K562 (cell line): ENCODE data around the gene CSTPP1. TPM values are rescaled to one million over a fixed set of nuclear protein-coding genes. Genes with fewer than 3 reads are reported as not detected.

Experiments used
- ATAC-seq: fragments of 200-7000 bp; cut with Tn5 transposase; 3 replicates; pipeline ENCODE4 v1.9.1; 2020; ENCODE audit warnings: moderate library complexity
- BruUV-seq: library from RNA; stranded (reverse); fragments of 400-500 nt; replicated peaks from 2 replicates; lab custom pipeline; 2021; lab: Mats Ljungman, UMichigan
- CTCF ChIA-PET: fragments of 300-600 bp; formaldehyde crosslinking; extraction: SDS; loops from one replicate; lab custom pipeline; 2021; ENCODE audit warnings: low intra/inter-chr PET ratio; lab: Yijun Ruan, JAX
- POLR2A ChIA-PET: fragments of 300-600, 350-650 bp; sonication (Branson Sonifier 250); formaldehyde crosslinking; extraction: SDS; loops from one replicate; lab custom pipeline; 2021; ENCODE audit warnings: antibody characterized with exemption, inconsistent platforms; lab: Yijun Ruan, JAX
- DNase-seq, 4 experiments: peaks; one replicate each; pipeline versions ENCODE4 v3.0.0 to v3.0.0-alpha.2; 2011 to 2018; ENCODE audit warnings: low spot score in 3 of 4, mixed read lengths in 3 of 4; ENCODE audit errors: extremely low read depth in 1 of 4
- FAIRE-seq: peaks from 2 replicates; lab custom pipeline; 2011; peaks lifted over from hg19 to GRCh38; lab: Jason Lieb, UNC
- H2AFZ ChIP-seq: 2 replicates; pipeline ENCODE4 v1.6.0; 2011; ENCODE audit warnings: low read depth, low read length, control low read depth, inconsistent platforms
- H3K27ac ChIP-seq: fragments of 200-600 bp; 3 replicates; pipeline ENCODE4 v1.8.0; 2011; ENCODE audit warnings: low read depth, mild to moderate bottlenecking, control low read depth, inconsistent platforms, low read length, moderate library complexity, mixed read lengths; ENCODE audit errors: extremely low read depth
- H3K27me3 ChIP-seq, 2 experiments: fragments of 300-600 bp in 1 of 2; 2 replicates in 1 of 2; 3 replicates in 1 of 2; pipeline versions ENCODE4 v1.6.0 to v1.8.0; 2011; ENCODE audit warnings: inconsistent platforms in 2 of 2, low read length in 2 of 2, mild to moderate bottlenecking in 1 of 2, mixed read lengths in 1 of 2, moderate library complexity in 1 of 2; ENCODE audit not compliant: control insufficient read depth in 2 of 2, insufficient read depth in 2 of 2
- H3K36me3 ChIP-seq: fragments of 300-600 bp; 3 replicates; pipeline ENCODE4 v1.8.0; 2011; ENCODE audit warnings: mild to moderate bottlenecking, low read length, inconsistent platforms; ENCODE audit not compliant: control insufficient read depth, insufficient read depth
- H3K4me1 ChIP-seq, 2 experiments: fragments of 200-600 bp in 1 of 2; replicated peaks in 1 of 2; 2 replicates in 1 of 2; 3 replicates in 1 of 2; pipeline versions ENCODE4 v1.5.1 to v1.8.0; 2011; ENCODE audit warnings: inconsistent platforms in 2 of 2, low read length in 2 of 2, mild to moderate bottlenecking in 1 of 2, mixed read lengths in 1 of 2, moderate library complexity in 1 of 2; ENCODE audit not compliant: control insufficient read depth in 2 of 2, insufficient read depth in 2 of 2
- H3K4me2 ChIP-seq: 2 replicates; pipeline ENCODE4 v1.6.1; 2011; ENCODE audit warnings: low read length, control low read depth, inconsistent platforms, mixed read lengths; ENCODE audit not compliant: insufficient read depth
- H3K4me3 ChIP-seq: fragments of 200-600 bp; sonication (generic), shearing (Covaris generic); 2 replicates; pipeline ENCODE4 v1.5.1; 2016; ENCODE audit warnings: control low read depth, inconsistent platforms
- H3K79me2 ChIP-seq: fragments of 200-600 bp; 3 replicates; pipeline ENCODE4 v1.8.0; 2011; ENCODE audit warnings: low read length, inconsistent platforms; ENCODE audit not compliant: control insufficient read depth, insufficient read depth
- H3K9ac ChIP-seq, 2 experiments: 2 replicates each; pipeline versions ENCODE4 v1.6.0 to v1.6.1; 2011; ENCODE audit warnings: low read depth in 2 of 2, low read length in 2 of 2, control low read depth in 1 of 2, inconsistent platforms in 1 of 2, mild to moderate bottlenecking in 1 of 2, mixed read lengths in 1 of 2; ENCODE audit not compliant: insufficient read depth in 1 of 2
- H3K9me1 ChIP-seq: one replicate; pipeline ENCODE4 v1.6.0; 2011; ENCODE audit warnings: inconsistent platforms, mild to moderate bottlenecking, low read length, moderate library complexity; ENCODE audit not compliant: control insufficient read depth, insufficient read depth
- H3K9me3 ChIP-seq: replicated peaks from 2 replicates; pipeline ENCODE4 v1.5.1; 2011; ENCODE audit warnings: low read depth, low read length, inconsistent platforms; ENCODE audit not compliant: control insufficient read depth, insufficient read depth
- H4K20me1 ChIP-seq: replicated peaks from 2 replicates; pipeline ENCODE4 v1.6.1; 2011; ENCODE audit warnings: low read length, inconsistent platforms, mixed read lengths; ENCODE audit not compliant: control insufficient read depth, insufficient read depth
- ADNP ChIP-seq: fragments of 200-800 bp; sonication (Bioruptor generic); IDR thresholded peaks from 2 replicates; pipeline ENCODE4 v1.6.1; 2016; ENCODE audit warnings: missing genetic modification characterization, missing compliant biosample characterization
- ARNT ChIP-seq, 2 experiments: fragments of 450-650 bp; IDR thresholded peaks; 2 replicates each; pipeline ENCODE4 v1.6.1; 2016; ENCODE audit warnings: mild to moderate bottlenecking in 1 of 2
- CBFA2T2 ChIP-seq: fragments of 450-650 bp; conservative IDR thresholded peaks from 2 replicates; pipeline ENCODE4 v1.6.1; 2017; ENCODE audit warnings: mild to moderate bottlenecking
- E2F3 ChIP-seq: fragments of 250-450 bp; sonication (Bioruptor Pico); IDR thresholded peaks from 2 replicates; pipeline ENCODE4 v1.4.0; 2020; ENCODE audit warnings: mild to moderate bottlenecking
- ERF ChIP-seq: fragments of 450-650 bp; formaldehyde crosslinking; IDR thresholded peaks from 2 replicates; pipeline ENCODE4 v1.4.0; 2020; ENCODE audit warnings: mild to moderate bottlenecking, mixed read lengths
- IRF1 ChIP-seq: sonication (generic); formaldehyde crosslinking; IDR thresholded peaks from 2 replicates; pipeline ENCODE4 v1.8.0; 2022; ENCODE audit warnings: missing genetic modification reagents, mild to moderate bottlenecking, borderline replicate concordance
- SIN3B ChIP-seq: fragments of 450-650 bp; IDR thresholded peaks from 2 replicates; pipeline ENCODE4 v1.6.1; 2017; ENCODE audit warnings: low read depth, mild to moderate bottlenecking, moderate library complexity
- TRIM24 ChIP-seq, 2 experiments: fragments of 450-650 bp; IDR thresholded peaks; 2 replicates each; pipeline ENCODE4 v1.6.1; 2016
- UBTF ChIP-seq, 2 experiments: IDR thresholded peaks; 2 replicates each; pipeline ENCODE4 v1.6.1; 2012; ENCODE audit warnings: improper control_type of control experiment in 2 of 2, low read depth in 2 of 2, low read length in 2 of 2, borderline replicate concordance in 1 of 2
- ZMIZ1 ChIP-seq, 2 experiments: fragments of 150-350 bp in 1 of 2; IDR thresholded peaks; 2 replicates each; pipeline ENCODE4 v1.6.1; 2012 to 2016; ENCODE audit warnings: low read depth in 2 of 2, low read length in 2 of 2, mild to moderate bottlenecking in 1 of 2, moderate library complexity in 1 of 2
- ZNF12 ChIP-seq: sonication (generic); formaldehyde crosslinking; IDR thresholded peaks from 2 replicates; pipeline ENCODE4 v1.4.0; 2020; ENCODE audit warnings: mild to moderate bottlenecking, missing genetic modification reagents
- ZNF224 ChIP-seq: sonication (generic); formaldehyde crosslinking; IDR thresholded peaks from 2 replicates; pipeline ENCODE4 v1.8.0; 2022; ENCODE audit warnings: mild to moderate bottlenecking, missing genetic modification reagents
- ZNF586 ChIP-seq: fragments of 450-650 bp; formaldehyde crosslinking; conservative IDR thresholded peaks from 2 replicates; pipeline ENCODE4 v1.4.0; 2020; ENCODE audit warnings: mild to moderate bottlenecking, moderate library complexity
- WGBS: fragments of 100-300 bp; shearing (Covaris generic); methylation state at CpG from one replicate; pipeline ENCODE4 v1.1.6; 2016; ENCODE audit warnings: low coverage, mixed read lengths; ENCODE audit not compliant: insufficient coverage; ENCODE audit errors: missing lambda C conversion rate; 5-methylcytosine and 5-hydroxymethylcytosine counted together
- in situ Hi-C: fragments of 300-500 bp; cut with MboI; formaldehyde crosslinking; loops from 4 replicates; pipeline ENCODE4 v1.15.0; 2018; ENCODE audit warnings: inconsistent platforms, mixed read lengths
- intact Hi-C: fragments of 100-400 bp; cut with micrococcal nuclease; formaldehyde crosslinking; loops from 2 replicates; pipeline ENCODE4 v1.14.2; 2022
- polyA plus RNA-seq, 8 experiments: library from polyadenylated mRNA; depleted of rRNA in 4 of 8; stranded (reverse) in 5 of 8; unstranded in 3 of 8; fragments of >200 nt; fragmentation: Nextera tagmentation in 2 of 8; fragmentation: Illumina TruSeq in 1 of 8; extraction: Ambion mirVana in 2 of 8; extraction: Trizol in 1 of 8; gene quantifications; 2 replicates each; pipeline versions ENCODE4 v1.2.1 to v1.2.3, GENCODE V29; 2011 to 2014; ENCODE audit warnings: inconsistent platforms in 1 of 8, missing spikeins in 1 of 8
- total RNA-seq, 7 experiments: library from RNA; depleted of rRNA in 6 of 7; stranded (reverse); fragments of >200 nt in 6 of 7; fragmentation: Illumina TruSeq in 2 of 7; extraction: Trizol in 2 of 7; gene quantifications; 2 replicates each; pipeline versions ENCODE4 v1.2.1 to v1.2.3, GENCODE V29; 2011 to 2021; ENCODE audit warnings: low replicate concordance in 1 of 7

Gene CSTPP1
- total and polyA plus RNA-seq, 9 of the 15 experiments (the other 6 are each of a cell fraction or from before 2014, with no cell fraction given): 6.5 to 17.8 (median 9.2) TPM

- no peak for TF ChIP-seq ZNF224 (CRISPR knock-in tag)
- TF ChIP-seq TRIM24 (IDR thresholded peaks at IDR 0.05): no peak
- TF ChIP-seq UBTF (IDR thresholded peaks at IDR 0.05; ENCODE audit: borderline replicate concordance in 1 of 2, low read depth in 2 of 2, low read length in 2 of 2): no peak
Observed at GRCh38 chr11:46982797-46983452, 46.4 kb downstream of the CSTPP1 start (continued).

GRCh38 chr11:46983598-46983997, 47.0 kb downstream of the CSTPP1 start:
- intact Hi-C loops: no loop called here
- Histone ChIP-seq H3K27ac (no peak overlapping the region), H3K36me3 (no peaks in the 10 kb centered on the region), H3K9me3 (no peaks in the 10 kb centered on the region), H3K4me1 (peaks cover 0 to 6% of the 10 kb centered on the region in 2 experiments; a peak in 2 of 5 replicates), H3K4me3 (no peak overlapping the region), H4K20me1 (no peaks in the 10 kb centered on the region), H3K4me2 (no peak overlapping the region), H3K27me3 (no peaks in the 10 kb centered on the region), H3K9me1 (no peaks in the 10 kb centered on the region), H3K9ac (no peak overlapping the region), H2AFZ (no peak overlapping the region), H3K79me2 (no peaks in the 10 kb centered on the region)
- no peak for DNase-seq
- 13% methylated on average over 6 of the region's 6 CpGs for WGBS
- BruUV-seq: no TSS peak
- CTCF ChIA-PET: no interaction called here
- POLR2A ChIA-PET: interaction anchor here (1.4 to 1.9 kb wide), 2 partner anchors 8 to 12 kb away, joined by 4 to 8 read pairs; no protein-coding TSS in a partner anchor
- in situ Hi-C loops: no loop called here
- FAIRE-seq: no peak
- ATAC-seq: no peak
- TF ChIP-seq ERF (CRISPR knock-in tag): no peak
- TF ChIP-seq ARNT (IDR thresholded peaks at IDR 0.05): no peak
- no peak for TF ChIP-seq IRF1
- 0 out of 2 replicates have a peak, but pooled peaks have one; percentile 33 for TF ChIP-seq ZNF12 (CRISPR knock-in tag)
- no peak for TF ChIP-seq E2F3 (CRISPR knock-in tag)
- TF ChIP-seq SIN3B: no peak
- TF ChIP-seq ZNF586 (CRISPR knock-in tag): no peak
- no peak for TF ChIP-seq CBFA2T2
- peak; percentile 55; the same call in 1 of the 2 replicates for TF ChIP-seq ADNP (tag)
- no peak for TF ChIP-seq ZMIZ1 (IDR thresholded peaks at IDR 0.05; ENCODE audit: low read depth in 2 of 2, low read length in 2 of 2)
